DND-41 (cell line): ENCODE measurements around the gene DNAJC27.

Experiments used
- CTCF ChIP-seq: IDR thresholded peaks from 2 replicates; pipeline ENCODE4 v1.5.1; 2012; ENCODE audit warnings: borderline replicate concordance, low read length, moderate library complexity, mild to moderate bottlenecking; ENCODE audit not compliant: poor library complexity, severe bottlenecking; ENCODE audit errors: extremely low read depth
- EZH2 ChIP-seq: IDR thresholded peaks from 3 replicates; pipeline ENCODE4 v1.6.1; 2012; ENCODE audit warnings: borderline replicate concordance, low read depth, mild to moderate bottlenecking, moderate library complexity, low read length, inconsistent platforms; ENCODE audit not compliant: severe bottlenecking

GRCh38 chr2:24970483-24971285, 1.1 kb downstream of the DNAJC27 start:
- TF ChIP-seq CTCF = no peak
- TF ChIP-seq EZH2 = no peak
